ENCODE measurements around the gene DQX1. TPM values are rescaled to one million over a fixed set of nuclear protein-coding genes. Genes with fewer than 3 reads are reported as not detected.
A peak's percentile ranks its signal among the peaks of the same experiment; 100 is the strongest.

DQX1 gene
- total RNA-seq, 4 donors from 2014 or later = 2.7 to 12.8 (median 6.4) TPM

- WGBS = 60% methylated on average over 24 of the region's 27 CpGs
- no peak for DNase-seq (ENCODE audit: low spot score in 2 of 2)
- H3K27ac ChIP-seq = no peak overlapping the region
Observed at GRCh38 chr2:74552914-74553811, 27.1 kb upstream of the DQX1 start.

GRCh38 chr2:74551942-74552913 is 26.2 kb upstream of the DQX1 start:
- no peak for DNase-seq (ENCODE audit: low spot score in 2 of 2)
- H3K4me1 ChIP-seq = peaks cover 39% of the 10 kb centered on the region
- no peak for TF ChIP-seq POLR2A (IDR thresholded peaks at IDR 0.05)
- TF ChIP-seq CTCF (IDR thresholded peaks at IDR 0.05) = no peak
- TF ChIP-seq POLR2AphosphoS5 (IDR thresholded peaks at IDR 0.05) = no peak
- no peak for TF ChIP-seq EP300 (IDR thresholded peaks at IDR 0.05)
- WGBS = 84% methylated on average over 10 of the region's 21 CpGs
- no peak overlapping the region for H3K27ac ChIP-seq
- H3K27me3 ChIP-seq = peaks cover 18% of the 10 kb centered on the region
- no peaks in the 10 kb centered on the region for H3K9me3 ChIP-seq
- H3K4me3 ChIP-seq = no peak overlapping the region
- H3K36me3 ChIP-seq = no peaks in the 10 kb centered on the region

More at GRCh38 chr2:74552914-74553811, 27.1 kb upstream of the DQX1 start:
- TF ChIP-seq POLR2AphosphoS5 (IDR thresholded peaks at IDR 0.05) = no peak
- TF ChIP-seq EP300 (IDR thresholded peaks at IDR 0.05) = no peak
- no peak for TF ChIP-seq CTCF (IDR thresholded peaks at IDR 0.05)
- TF ChIP-seq POLR2A (IDR thresholded peaks at IDR 0.05) = no peak
- Histone ChIP-seq H3K27me3 (peaks cover 18% of the 10 kb centered on the region), H3K36me3 (no peaks in the 10 kb centered on the region), H3K9me3 (no peaks in the 10 kb centered on the region), H3K4me1 (peaks cover 38% of the 10 kb centered on the region), H3K4me3 (peak overlapping the region; percentile 56)

DNA sequence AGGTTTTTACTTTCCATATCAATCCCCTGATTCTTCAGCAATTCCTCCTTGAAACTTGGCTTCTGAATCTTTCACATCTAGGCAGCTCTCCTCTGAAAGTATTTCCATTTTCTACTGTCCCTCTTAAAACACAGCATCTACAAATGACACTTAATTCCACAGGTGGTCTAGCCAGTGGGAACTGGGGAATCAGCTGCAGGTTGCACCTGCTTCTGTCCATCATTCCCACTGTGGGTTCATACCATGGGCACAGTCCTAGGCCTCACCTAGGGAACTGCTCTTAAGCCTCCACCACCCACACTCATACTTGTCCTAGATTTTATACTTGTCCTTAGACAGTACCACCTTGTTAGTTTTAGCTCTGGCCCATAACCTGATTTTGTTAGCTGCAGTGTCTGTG is 25.5 kb upstream of the DQX1 start:
- Histone ChIP-seq H3K9me3 (no peaks in the 10 kb centered on the region), H3K36me3 (no peaks in the 10 kb centered on the region), H3K27me3 (peaks cover 18% of the 10 kb centered on the region), H3K4me1 (peaks cover 39% of the 10 kb centered on the region), H3K27ac (no peak overlapping the region), H3K4me3 (no peak overlapping the region)
- TF ChIP-seq EP300 (IDR thresholded peaks at IDR 0.05) (no peak), POLR2A (IDR thresholded peaks at IDR 0.05) (no peak), POLR2AphosphoS5 (IDR thresholded peaks at IDR 0.05) (no peak)
- DNase-seq (ENCODE audit: low spot score in 2 of 2) = no peak

GRCh38 chr2:74550231-74550630 is 24.2 kb upstream of the DQX1 start:
- no peak overlapping the region for H3K4me3 ChIP-seq

More at GRCh38 chr2:74550231-74550630, 24.2 kb upstream of the DQX1 start:
- no peak for DNase-seq (ENCODE audit: low spot score in 2 of 2)
- H3K27ac ChIP-seq = no peak overlapping the region
- 90% methylated on average over 7 of the region's 7 CpGs for WGBS
- peaks cover 36% of the 10 kb centered on the region for H3K4me1 ChIP-seq
- H3K9me3 ChIP-seq = no peaks in the 10 kb centered on the region
- TF ChIP-seq POLR2AphosphoS5 (IDR thresholded peaks at IDR 0.05) = no peak
- no peak for TF ChIP-seq EP300 (IDR thresholded peaks at IDR 0.05)
- TF ChIP-seq CTCF (IDR thresholded peaks at IDR 0.05) = no peak
- TF ChIP-seq POLR2A (IDR thresholded peaks at IDR 0.05) = no peak
- peaks cover 17% of the 10 kb centered on the region for H3K27me3 ChIP-seq
- no peaks in the 10 kb centered on the region for H3K36me3 ChIP-seq

All from suprapubic skin (tissue), 4 donors.